HG02678 (cell line): ENCODE measurements around the gene ZNF518A.
"Not testable (repeated sequence)": the region's sequence is repeated elsewhere in the genome, so short reads cannot be mapped to it uniquely, and the experiment has no call there.

ENCODE experiments used
- ATAC-seq: cut with Tn5 transposase; IDR thresholded peaks from one replicate; pipeline ENCODE4 v1.9.1; 2021; ENCODE audit warnings: mild to moderate bottlenecking, moderate library complexity; ENCODE audit not compliant: unreplicated experiment

ZNF518A gene

DNA sequence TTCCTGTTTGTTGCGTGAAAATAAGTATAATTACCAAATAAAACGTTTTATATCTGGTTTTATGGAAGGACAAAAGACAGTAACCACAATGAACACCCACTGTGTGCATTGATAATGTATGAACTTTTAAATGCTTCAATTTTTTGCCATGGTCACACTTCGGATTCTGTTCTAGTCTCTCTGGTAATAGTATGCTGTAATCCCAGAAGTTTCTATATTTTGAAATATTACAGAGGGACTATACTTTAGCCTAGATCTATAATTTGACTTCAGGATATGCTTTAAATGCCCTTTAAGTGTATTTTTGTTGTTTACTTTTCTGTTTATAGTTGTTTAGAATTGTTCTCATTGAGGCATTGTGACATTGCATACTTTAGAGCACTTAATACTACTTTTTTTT lies 1.5 kb downstream of the ZNF518A start:
- no peak for ATAC-seq

DNA sequence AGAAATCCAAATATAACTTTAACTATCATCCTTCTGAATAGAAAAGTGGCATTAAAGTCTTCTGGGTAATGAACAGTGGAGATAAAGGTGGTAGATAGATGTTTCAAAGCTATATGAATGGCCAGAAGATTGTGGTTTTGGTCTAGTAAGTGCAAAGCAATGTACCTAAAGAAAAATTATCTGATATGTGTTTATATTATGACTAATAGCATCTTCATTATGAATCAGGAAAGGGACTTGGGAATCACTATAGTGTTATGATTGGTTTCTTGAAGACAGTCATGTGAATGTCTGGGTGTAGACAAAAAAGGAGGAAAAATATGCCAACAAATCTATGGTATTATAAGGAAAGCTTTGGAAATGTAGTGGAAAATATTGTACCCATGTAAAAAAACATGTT lies 3.0 kb downstream of the ZNF518A start:
- no peak for ATAC-seq

DNA sequence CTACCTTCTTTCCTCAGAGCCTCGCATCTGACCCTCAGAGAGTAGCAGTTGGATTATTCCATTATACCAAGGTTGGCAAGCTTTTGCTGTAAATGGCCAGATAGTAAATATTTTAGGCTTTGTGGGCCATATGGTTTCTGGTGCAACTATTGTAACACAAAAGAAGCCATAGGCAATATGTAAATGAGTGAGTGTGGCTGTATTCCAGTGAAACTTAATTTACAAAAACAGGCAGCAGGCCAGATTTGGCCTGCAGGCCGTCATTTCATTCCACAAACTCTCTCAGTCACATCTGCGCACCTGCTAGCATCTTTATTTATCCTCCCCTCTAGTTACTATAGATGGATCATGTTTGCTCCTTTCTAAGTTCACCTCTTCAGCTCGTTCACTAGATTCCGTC lies 6.7 kb downstream of the ZNF518A start:
- ATAC-seq: no peak

DNA sequence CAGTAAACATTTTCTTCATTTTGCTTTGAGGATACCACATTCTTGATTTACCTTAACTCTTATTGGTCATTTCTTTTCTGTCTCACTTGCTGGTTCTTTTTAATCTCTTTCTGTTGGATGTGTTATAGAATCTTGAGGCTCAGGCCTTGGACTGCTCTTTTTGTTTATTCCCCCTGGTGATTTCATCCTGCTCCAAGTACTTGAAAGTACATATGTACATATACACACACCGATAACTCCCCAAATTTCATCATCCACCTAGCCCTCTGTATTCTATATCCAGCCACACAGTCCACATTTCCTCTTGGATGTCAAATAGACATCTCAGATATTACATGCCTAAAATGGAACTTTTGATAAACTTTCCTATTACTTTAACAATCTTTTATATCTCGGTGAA lies 7.5 kb downstream of the ZNF518A start:
- ATAC-seq: no peak

DNA sequence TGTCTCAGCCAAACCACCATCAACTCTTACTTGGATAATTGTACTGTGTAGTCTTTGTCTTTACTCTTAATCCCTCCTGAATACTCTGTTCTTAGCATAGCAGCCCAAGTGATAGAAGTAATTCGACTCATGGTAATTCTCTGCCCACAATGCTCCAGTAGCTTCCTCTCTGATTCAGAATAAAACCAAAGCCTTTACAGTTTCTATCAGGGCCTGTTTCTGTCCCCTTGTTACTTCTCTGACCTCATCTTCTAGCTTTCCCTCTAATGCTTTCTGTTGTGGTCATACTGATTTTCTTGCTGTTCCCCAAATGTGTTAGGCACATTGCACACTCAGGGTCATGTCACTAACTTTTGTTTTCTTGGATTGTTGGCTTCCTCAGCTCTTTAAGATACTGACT lies 8.0 kb downstream of the ZNF518A start:
- peak; percentile 93 for ATAC-seq

DNA sequence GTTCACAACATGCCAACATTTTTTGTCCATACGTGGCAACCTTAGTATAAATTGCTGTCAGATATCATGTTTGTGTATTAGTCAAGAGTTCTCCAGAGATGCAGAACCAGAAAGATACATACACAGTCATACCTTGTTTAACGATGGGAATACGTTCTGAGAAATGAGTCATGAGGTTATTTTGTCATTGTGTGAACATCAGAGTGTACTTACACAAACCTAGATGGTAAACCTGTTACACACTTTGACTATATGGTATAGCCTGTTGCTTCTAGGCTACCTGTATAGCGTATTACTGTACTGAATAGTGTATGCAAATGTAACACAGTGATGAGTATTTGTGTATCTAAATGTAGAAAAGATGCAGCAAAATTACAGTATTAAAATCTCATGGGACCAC lies 22.3 kb downstream of the ZNF518A start:
- ATAC-seq: no peak

DNA sequence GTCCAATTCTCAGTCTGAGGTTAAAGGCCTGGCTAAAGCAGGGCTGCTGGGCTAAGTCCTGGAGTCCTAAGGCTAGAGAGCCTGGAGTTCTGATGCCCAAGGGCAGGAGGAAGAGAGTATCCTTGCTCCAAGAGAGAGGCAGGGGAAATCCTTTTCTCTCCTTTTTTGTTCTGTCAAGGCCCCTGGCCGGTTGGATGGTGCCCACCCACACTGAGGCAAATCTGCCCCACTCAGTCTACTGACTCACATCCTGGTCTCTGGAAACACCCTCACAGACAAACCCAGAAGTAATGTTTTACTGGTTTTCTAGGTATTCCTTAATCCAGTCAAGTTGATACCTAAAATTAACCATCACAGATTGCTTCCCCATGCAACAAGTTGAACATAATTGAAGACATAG lies 23.0 kb downstream of the ZNF518A start:
- no peak for ATAC-seq

DNA sequence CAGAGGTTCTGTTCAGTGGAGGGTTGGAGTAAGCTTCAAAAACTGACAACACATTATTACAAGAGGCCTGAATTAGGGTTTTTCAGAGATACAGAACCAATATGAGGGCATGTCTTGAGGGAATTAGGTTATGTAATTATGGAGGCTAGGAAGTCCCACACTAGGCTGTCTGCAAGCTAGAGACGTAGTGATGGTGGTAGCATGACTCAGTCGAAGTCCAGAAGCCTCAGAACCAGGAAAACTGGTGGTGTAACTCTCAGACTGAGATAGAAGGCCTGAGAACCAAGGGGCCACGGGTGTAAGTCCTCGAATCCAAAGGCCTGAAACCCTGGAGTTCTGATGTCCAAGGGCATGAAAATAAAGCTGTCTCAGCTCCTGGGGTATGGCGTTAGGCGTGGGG lies 35.6 kb downstream of the ZNF518A start:
- no peak for ATAC-seq

DNA sequence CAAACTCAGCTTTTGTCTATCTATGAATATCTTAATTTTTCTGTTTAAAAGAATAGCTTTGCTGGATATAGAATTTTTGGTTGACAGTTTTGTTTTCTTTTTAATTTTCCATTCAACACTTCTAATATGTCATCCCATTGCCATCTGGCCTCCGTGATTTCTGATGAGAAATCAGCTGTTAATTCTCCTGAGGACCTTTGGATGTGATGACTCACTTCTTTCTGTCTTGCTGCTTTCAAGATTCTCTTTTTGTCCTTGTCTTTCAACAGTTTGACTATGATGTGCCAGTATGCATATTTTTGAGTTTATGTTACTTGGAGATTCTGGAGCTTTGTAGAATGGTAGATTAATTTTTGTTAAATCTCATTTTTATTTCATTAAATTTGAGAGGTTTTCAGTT lies 38.4 kb downstream of the ZNF518A start:
- ATAC-seq: no peak

DNA sequence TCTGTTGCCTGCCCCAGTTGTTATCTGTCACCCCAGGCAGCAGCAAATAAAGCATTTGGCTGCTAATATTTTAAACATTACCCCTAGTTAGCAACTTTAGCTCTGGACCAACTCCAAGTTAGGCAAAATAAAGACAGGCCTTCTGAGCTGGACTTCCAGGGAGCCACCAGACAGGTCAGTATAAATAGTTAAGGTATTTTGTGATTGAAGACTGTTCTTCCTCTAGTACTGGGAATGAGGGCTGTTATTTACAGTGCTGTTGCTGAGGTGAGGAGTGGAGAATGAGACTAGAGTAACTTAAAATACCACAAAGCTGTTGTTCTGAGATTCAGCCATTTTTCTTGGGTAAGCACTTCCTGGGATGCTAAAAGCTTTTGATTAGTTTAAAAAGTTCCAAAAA lies 40.1 kb downstream of the ZNF518A start:
- no peak for ATAC-seq

DNA sequence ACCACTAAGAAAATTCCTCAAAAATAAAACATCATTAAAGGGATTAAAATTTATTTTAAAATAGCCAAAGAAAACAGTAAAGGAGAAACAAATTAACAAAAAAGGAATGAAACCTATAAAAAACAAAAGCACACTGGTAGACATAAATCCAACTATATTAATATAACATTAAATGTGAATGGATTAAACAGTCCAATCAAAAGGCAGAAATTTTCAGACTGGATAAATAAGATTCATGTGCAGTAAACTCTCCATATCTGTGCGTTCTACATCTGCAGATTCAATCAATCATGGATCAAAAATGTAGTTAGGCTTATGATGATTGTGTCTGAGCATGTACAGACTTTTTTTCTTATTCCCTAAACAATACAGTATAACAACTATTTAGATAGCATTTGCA lies 42.6 kb downstream of the ZNF518A start:
- no peak for ATAC-seq

DNA sequence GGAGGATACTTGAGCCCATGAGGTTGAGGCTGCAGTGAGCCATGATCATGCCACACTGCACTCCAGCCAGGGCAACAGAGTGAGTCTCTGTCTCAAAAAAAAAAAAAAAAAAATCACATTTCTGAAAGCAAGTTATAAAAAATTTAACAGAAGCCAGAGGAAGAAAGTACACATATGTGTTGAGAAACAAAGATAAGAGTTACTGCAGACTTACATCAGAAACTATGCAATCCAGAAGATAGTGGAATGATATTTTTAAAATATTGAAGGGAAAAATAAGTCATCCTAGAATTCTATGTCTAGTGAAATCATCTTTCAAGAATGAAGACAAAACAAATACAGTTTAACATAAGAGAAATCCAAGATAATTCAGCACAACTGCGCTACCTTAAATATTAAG lies 46.9 kb downstream of the ZNF518A start:
- ATAC-seq: no peak

DNA sequence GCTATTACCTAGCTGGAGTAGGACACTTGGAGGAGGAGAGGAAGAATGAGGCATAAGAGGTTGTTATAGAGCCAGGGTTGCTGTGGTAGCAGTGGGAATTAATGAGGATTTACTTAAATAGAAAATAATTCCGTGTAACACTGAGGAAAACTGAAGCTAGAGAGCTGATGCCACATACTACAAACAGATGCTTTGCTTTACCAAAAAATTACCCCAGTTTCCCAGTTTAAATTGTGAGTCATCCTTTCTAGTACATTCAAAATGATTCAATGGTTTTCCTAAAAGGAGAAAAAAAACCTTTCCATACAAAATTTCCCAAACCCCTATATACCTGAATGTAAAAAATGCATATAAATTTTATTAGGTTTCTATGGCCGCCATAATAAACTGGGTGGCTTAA lies 58.3 kb downstream of the ZNF518A start:
- ATAC-seq: no peak

DNA sequence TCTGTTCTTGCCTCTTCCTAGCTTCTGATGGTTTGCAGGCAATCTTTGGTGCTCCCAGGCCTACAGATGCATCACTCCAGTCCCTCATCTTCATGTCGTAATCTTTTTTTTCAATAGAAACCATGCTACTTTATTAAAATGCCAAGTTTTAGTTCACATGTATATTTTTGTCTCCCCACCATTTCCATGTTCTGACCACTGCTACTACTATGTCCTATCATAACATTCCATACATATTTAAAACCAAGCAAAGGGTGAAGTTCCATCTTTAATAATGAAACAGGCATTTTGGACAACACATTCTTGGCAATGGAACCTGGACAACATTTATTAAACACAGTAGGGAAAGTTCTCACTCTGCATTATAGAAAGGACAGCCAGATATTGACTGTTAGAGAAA lies 58.8 kb downstream of the ZNF518A start:
- ATAC-seq: no peak

DNA sequence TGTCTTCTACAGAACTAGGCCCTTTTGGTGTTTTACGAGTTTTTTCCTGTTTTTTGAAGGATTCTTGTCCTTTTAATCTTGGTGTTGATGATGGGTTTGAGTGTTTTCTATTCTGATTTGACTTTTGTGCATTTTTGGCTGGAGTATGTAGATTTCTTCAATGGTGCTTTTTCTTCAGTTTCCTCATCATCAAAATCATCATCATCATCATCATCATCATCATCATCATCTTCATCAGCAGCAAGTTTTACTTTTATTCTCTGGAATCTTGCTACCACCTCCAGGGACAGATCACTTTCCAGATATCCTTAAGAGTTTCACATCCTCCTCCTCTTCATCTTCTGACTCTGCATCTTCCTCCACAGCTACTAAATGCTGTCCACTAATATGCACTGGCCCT lies 59.4 kb downstream of the ZNF518A start:
- not testable (repeated sequence) for ATAC-seq

DNA sequence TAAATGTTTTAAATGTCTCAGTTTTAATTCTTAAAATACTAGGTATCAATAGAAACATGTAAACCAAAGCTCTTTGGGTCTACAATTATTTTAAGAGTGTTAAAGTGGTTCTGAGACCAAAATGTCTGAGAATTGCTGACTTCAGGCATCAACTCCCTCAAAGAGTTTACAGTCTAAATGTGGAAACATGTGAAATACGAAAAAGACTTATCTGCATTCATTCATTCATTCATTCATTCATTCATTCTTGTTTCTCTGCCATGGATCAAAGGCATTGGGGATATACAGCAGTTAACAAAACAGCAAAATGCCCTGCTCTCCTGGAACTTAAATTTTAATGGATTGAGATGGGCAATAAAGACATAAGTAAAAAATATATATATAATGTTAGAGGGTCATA lies 71.4 kb downstream of the ZNF518A start:
- no peak for ATAC-seq

DNA sequence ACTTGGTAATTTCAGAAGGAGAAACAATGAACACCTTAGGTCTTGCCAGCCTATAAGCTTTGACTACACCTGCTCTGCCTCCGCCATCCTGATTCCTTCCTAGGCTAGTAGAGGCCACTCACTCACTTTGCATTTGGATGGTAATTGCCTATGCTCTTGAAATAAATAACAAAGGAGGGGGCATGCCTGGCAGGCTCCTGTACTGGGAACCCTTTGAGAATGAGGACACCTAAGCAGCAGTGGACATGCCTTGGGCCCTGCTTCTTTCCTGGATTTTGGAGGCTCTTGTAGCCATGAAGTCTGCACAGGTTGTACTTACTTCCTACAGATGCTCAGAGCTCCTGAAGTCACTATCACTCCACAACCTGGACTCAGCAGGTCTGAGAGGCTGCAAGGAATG lies 75.5 kb downstream of the ZNF518A start:
- ATAC-seq: no peak

DNA sequence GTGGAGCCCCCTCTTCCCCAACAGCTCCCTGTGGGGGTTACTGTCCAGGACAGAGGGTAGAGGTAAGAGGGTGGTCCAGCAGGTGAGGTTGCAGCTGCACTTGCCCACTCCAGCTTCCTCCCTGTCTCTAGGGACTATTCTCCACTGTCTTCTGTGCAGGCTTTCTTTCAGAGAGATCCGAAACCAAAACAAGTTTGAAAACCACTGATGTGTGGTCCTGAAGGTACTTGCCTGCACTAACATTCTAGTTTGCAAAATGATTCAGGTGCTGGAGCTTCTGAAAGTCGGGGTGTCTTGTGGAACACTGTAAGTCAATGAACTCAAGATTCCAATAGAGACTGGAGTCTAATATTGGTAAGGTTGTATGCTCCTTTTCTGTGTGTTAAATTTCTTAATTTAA lies 78.2 kb downstream of the ZNF518A start:
- ATAC-seq: peak; percentile 70

DNA sequence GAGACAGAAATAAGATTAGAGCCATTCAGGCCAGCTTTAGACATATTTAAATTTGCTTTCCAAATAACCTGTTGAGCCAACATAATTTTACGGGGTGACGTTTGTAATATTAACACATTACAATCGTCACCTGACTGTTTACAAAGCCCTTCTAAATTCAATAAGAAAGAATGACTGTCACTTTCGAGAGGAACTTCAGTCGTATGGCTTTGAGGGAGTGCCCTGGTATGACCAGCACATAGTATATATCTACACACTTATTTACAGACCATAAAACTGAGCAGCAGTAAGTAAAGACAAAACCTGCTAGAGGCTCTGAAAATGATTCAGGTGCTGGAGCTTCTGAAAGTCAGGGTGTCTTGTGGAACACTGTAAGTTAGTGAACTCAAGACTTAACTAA lies 78.8 kb downstream of the ZNF518A start:
- ATAC-seq: no peak

DNA sequence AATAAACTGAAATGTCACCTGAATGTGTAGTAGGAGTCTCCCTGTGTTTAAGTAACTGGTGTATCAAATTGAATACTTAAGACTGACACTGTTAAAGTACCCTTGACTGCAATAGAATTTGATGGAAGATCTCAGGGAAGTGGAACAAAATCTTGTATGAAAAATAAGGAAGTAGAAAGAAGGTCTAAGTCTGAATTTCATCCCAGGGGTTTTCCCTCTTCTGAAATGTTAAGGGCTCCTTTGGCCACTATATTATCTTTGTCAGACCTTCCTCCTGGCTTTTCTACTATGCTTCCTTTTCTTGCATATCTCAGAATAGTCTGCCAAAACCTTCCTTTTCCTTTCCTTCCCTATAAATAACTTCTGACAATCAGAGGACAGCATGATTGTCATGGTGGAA lies 81.7 kb downstream of the ZNF518A start:
- ATAC-seq: no peak

DNA sequence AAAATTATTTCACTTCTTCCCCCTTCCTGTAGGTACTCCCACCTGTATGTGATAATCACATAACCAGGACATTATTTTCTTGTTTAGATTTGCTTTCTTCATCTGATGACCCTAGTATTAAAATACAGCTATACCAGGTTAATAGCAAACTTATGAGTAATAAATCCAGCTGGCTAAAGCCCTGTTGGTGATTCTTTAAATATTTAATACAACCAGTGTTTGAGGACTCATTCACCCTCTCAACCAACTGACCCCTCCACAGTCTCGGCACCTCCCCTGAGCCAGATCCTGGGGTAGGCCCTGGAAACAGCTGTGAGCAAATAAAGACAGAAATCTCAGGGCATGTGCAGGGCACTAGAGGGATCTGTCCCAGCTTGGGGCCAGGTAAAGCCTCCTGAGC lies 82.8 kb downstream of the ZNF518A start:
- no peak for ATAC-seq
